Measurements from ENCODE around the gene ADD1. TPM values are rescaled to one million over a fixed set of nuclear protein-coding genes. Genes with fewer than 3 reads are reported as not detected.

ADD1 gene
- total RNA-seq, 1 donor from 2014 or later = 272 TPM

- DNase-seq (ENCODE audit: low spot score) = no peak
Measured at GRCh38 chr4:2805712-2806389, 37.8 kb upstream of the ADD1 start.

GRCh38 chr4:2806390-2807355 is 37.0 kb upstream of the ADD1 start:
- DNase-seq (ENCODE audit: low spot score) = no peak

GRCh38 chr4:2807571-2807970 is 36.1 kb upstream of the ADD1 start:
- no peak for DNase-seq (ENCODE audit: low spot score)

- no peak for DNase-seq (ENCODE audit: low spot score)
Measured at GRCh38 chr4:2808001-2808400, 35.6 kb upstream of the ADD1 start.

- DNase-seq (ENCODE audit: low spot score) = no peak
Measured at GRCh38 chr4:2809610-2810180, 33.9 kb upstream of the ADD1 start.

- DNase-seq (ENCODE audit: low spot score) = no peak
Measured at GRCh38 chr4:2810388-2810787, 33.3 kb upstream of the ADD1 start.

GRCh38 chr4:2811830-2812611 is 31.6 kb upstream of the ADD1 start:
- DNase-seq (ENCODE audit: low spot score) = no peak

GRCh38 chr4:2812612-2813354 is 30.9 kb upstream of the ADD1 start:
- DNase-seq (ENCODE audit: low spot score) = no peak

GRCh38 chr4:2813446-2814405 is 29.9 kb upstream of the ADD1 start:
- no peak for DNase-seq (ENCODE audit: low spot score)

- DNase-seq (ENCODE audit: low spot score) = no peak
Measured at GRCh38 chr4:2814627-2815270, 28.9 kb upstream of the ADD1 start.

- no peak for DNase-seq (ENCODE audit: low spot score)
Measured at GRCh38 chr4:2816401-2816954, 27.2 kb upstream of the ADD1 start.

- no peak for DNase-seq (ENCODE audit: low spot score)
Measured at GRCh38 chr4:2817137-2817536, 26.5 kb upstream of the ADD1 start.

- DNase-seq (ENCODE audit: low spot score) = no peak
Measured at GRCh38 chr4:2817701-2818350, 25.8 kb upstream of the ADD1 start.

- DNase-seq (ENCODE audit: low spot score) = no peak
Measured at GRCh38 chr4:2818351-2818939, 25.2 kb upstream of the ADD1 start.

- no peak for DNase-seq (ENCODE audit: low spot score)
Measured at GRCh38 chr4:2819244-2820215, 24.1 kb upstream of the ADD1 start.

GRCh38 chr4:2820216-2820982 is 23.2 kb upstream of the ADD1 start:
- DNase-seq (ENCODE audit: low spot score) = no peak
